Activated CD4-positive, alpha-beta memory T cell treated with anti-CD3 and anti-CD28 coated beads, Interleukin-2, amount 10 ng/mL, durations not matched to agents 7 days and 5 days (primary cell): Measurements from ENCODE around the gene SNX33. TPM values are rescaled to one million over a fixed set of nuclear protein-coding genes. Genes with fewer than 3 reads are reported as not detected.

ENCODE experiments used
- CTCF ChIA-PET: fragments of 350-600 bp; sonication (Branson Sonifier 250); formaldehyde crosslinking; loops from one replicate; lab custom pipeline; 2021; ENCODE audit warnings: antibody characterized with exemption, inconsistent platforms; lab: Charles Lee
- POLR2A ChIA-PET: fragments of 350-600 bp; sonication (Branson Sonifier 250); formaldehyde crosslinking; loops from one replicate; lab custom pipeline; 2021; ENCODE audit warnings: antibody characterized with exemption; lab: Charles Lee
- DNase-seq: peaks from one replicate; pipeline ENCODE4 v3.0.0-alpha.2; 2020
- H3K27ac Mint-ChIP-seq: one replicate; pipeline ENCODE4 v1.8.0; 2021; ENCODE audit warnings: mild to moderate bottlenecking, mixed read lengths
- H3K27me3 Mint-ChIP-seq: one replicate; pipeline ENCODE4 v1.8.0; 2021; ENCODE audit warnings: mixed read lengths
- H3K36me3 Mint-ChIP-seq: one replicate; pipeline ENCODE4 v1.8.0; 2021; ENCODE audit warnings: low read depth, mixed read lengths
- H3K4me1 Mint-ChIP-seq: one replicate; pipeline ENCODE4 v1.8.0; 2021; ENCODE audit warnings: mixed read lengths
- H3K4me3 Mint-ChIP-seq: one replicate; pipeline ENCODE4 v1.8.0; 2021; ENCODE audit warnings: mild to moderate bottlenecking, mixed read lengths
- H3K9me3 Mint-ChIP-seq: one replicate; pipeline ENCODE4 v1.8.0; 2021; ENCODE audit warnings: mixed read lengths
- total RNA-seq, 2 experiments: library from RNA; stranded (reverse); gene quantifications; one replicate each; pipeline ENCODE4 v1.2.3, GENCODE V29; 2021

SNX33 gene
- total RNA-seq, 2 experiments from 2014 or later: 1.8 to 1.9 TPM

DNA sequence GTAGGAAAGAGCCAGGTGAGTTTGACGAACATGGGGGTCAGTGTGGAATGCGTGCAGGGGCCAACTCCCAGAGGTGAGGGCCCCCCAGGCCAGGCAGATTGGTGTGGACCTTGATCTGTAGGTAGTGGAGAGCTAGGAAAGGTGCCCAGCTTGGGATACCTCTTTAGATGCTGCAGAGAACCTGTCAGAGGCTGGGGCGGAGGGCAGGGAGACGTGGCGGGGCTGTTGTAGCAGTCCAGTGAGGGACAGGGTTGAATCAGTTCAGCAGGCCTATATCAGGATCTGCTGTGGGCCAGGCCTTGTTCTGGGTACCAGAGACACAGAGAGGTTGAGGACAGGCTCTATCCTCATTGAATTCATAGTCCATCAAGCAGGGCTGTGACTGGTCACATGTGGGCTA lies 8.6 kb downstream of the SNX33 start:
- H3K36me3 Mint-ChIP-seq: no peaks in the 10 kb centered on the region
- ChIA-PET CTCF (no interaction called here), POLR2A (no interaction called here)
- no peaks in the 10 kb centered on the region for H3K9me3 Mint-ChIP-seq
- H3K27me3 Mint-ChIP-seq: no peaks in the 10 kb centered on the region
- H3K4me1 Mint-ChIP-seq: peaks cover 8% of the 10 kb centered on the region
- H3K27ac Mint-ChIP-seq: no peak overlapping the region
- no peak overlapping the region for H3K4me3 Mint-ChIP-seq
- DNase-seq: no peak

DNA sequence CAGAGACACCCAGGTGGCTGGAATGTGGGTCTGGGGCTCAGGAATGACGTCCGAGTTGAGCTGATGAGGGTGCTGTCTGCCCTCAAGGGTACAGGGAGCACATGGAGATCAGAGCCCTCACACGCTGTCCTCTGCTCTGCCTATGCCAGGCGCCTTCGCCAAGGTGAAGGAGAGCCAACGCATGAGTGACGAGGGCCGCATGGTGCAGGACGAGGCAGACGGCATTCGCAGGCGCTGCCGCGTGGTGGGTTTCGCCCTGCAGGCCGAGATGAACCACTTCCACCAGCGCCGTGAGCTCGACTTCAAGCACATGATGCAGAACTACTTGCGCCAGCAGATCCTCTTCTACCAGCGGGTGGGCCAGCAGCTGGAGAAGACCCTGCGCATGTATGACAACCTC lies 9.1 kb downstream of the SNX33 start:
- H3K27ac Mint-ChIP-seq: no peak overlapping the region
- H3K4me1 Mint-ChIP-seq: peaks cover 4% of the 10 kb centered on the region
- DNase-seq: no peak
- CTCF ChIA-PET: no interaction called here
- POLR2A ChIA-PET: no interaction called here
- no peaks in the 10 kb centered on the region for H3K9me3 Mint-ChIP-seq
- no peaks in the 10 kb centered on the region for H3K36me3 Mint-ChIP-seq
- no peak overlapping the region for H3K4me3 Mint-ChIP-seq
- no peaks in the 10 kb centered on the region for H3K27me3 Mint-ChIP-seq

DNA sequence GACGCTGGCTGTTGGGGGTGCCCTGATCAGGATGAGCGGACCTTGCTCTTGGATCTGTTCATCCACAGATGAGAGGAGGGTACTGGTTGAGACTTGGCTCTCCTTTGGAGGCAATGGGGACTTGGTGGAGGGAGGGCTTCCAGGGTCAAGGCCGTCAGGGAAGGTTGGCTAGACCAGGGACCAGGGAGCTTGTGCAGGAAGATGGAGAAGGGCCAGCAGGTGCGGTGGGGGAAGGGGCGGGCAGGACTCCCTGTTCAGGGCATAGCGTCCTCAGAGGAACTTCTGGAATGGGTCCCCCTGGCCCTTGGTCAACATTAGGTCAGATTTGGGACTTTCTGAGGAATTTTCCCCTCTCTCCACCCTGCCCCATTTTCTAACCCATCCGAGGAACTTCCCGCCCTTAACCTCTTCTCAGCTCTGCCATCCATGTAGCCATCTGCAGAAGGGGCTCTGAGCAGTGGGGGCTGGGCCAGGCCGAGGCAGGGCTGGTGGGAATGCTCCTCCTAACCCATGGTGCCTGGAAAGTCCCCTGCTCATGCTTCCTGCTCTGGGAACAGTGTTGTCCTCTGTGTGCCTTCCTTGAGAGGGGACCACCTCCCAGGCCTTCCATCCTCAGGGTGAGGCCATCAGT lies 11.5 kb downstream of the SNX33 start:
- H3K36me3 Mint-ChIP-seq: no peaks in the 10 kb centered on the region
- POLR2A ChIA-PET: interaction anchor here (0.8 kb wide), 1 partner anchor 12 kb away, joined by 3 read pairs; no protein-coding TSS in a partner anchor
- H3K4me1 Mint-ChIP-seq: no peaks in the 10 kb centered on the region
- CTCF ChIA-PET: no interaction called here
- no peak for DNase-seq
- H3K27me3 Mint-ChIP-seq: no peaks in the 10 kb centered on the region
- H3K9me3 Mint-ChIP-seq: no peaks in the 10 kb centered on the region
- H3K4me3 Mint-ChIP-seq: no peak overlapping the region
- no peak overlapping the region for H3K27ac Mint-ChIP-seq

DNA sequence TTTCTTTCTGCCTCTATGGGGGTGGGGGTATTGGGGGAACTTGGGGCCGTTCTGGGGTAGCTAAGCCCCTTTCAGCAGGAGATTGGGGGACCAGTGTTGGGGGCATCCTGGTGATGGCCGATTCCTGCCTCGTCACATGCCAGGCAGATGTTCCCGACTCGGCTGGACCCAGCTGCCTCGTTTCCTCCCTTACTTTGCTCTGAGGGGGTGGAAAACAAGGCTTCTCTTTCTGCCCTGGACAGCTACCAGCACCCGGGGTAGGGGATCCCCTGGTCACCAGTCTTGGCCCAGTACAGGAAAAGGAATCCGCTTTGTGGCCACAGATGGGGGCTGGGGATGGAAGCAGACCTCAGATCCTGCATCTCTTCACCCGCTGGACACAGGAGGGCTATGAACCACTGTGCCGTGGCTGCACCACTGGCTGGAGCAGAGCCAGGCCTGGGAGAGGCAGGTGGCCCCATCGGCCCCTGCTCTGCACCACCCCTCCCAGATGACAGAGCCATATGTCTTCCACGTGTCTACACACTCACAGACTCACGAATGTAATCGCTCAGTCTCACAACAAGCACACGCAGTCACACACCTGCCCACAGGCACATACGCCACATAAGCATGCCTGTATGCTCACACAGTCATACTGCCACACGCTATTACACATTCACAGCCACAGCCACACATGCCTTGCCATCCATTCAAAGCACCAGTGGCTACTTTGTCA lies 12.4 kb downstream of the SNX33 start:
- H3K4me3 Mint-ChIP-seq: no peak overlapping the region
- no peaks in the 10 kb centered on the region for H3K4me1 Mint-ChIP-seq
- ChIA-PET POLR2A (interaction anchor here (0.8 kb wide), 1 partner anchor 11 kb away, joined by 3 read pairs; no protein-coding TSS in a partner anchor), CTCF (no interaction called here)
- DNase-seq: no peak
- no peaks in the 10 kb centered on the region for H3K9me3 Mint-ChIP-seq
- no peaks in the 10 kb centered on the region for H3K36me3 Mint-ChIP-seq
- H3K27ac Mint-ChIP-seq: no peak overlapping the region
- no peaks in the 10 kb centered on the region for H3K27me3 Mint-ChIP-seq

DNA sequence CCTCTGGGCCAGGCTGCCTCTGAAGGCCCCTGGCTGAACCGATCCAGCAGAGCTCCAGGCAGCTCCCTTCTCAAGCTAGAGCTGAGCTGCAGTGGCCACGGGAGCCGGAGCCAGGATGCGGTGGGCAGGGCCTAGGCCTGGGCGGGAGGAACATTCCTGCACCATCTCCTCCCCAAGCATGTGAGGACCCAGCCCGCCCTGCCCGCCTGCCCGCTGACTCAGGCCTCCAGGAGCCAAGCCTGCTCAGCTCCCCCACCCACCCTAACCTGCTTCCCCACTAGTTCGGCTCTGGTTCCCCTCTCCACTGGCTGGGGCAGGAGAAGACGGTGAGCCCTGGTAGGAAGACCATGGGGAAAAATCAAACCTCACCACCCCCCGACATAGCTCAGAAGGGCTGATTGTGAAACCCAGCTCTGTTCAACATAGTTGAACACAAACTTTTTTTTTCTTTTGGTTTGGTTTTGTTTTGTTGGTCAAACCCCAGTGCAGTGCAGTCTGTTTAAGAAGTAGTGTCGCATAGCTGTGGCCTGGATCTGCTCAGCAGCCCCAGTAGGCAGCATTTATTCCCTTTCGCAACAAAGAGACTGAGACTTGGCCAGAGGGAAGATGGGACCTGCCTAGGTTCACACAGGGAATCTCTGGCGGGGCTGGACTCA lies 13.5 kb downstream of the SNX33 start:
- peaks cover 4% of the 10 kb centered on the region for H3K4me1 Mint-ChIP-seq
- H3K4me3 Mint-ChIP-seq: no peak overlapping the region
- DNase-seq: no peak
- ChIA-PET POLR2A (interaction anchor here (0.7 to 1.0 kb wide), 3 partner anchors 14 to 82 kb away, joined by 3 read pairs; partner anchors contain the start of gene PTPN9), CTCF (no interaction called here)
- H3K27me3 Mint-ChIP-seq: no peaks in the 10 kb centered on the region
- no peaks in the 10 kb centered on the region for H3K36me3 Mint-ChIP-seq
- H3K27ac Mint-ChIP-seq: no peak overlapping the region
- H3K9me3 Mint-ChIP-seq: no peaks in the 10 kb centered on the region

DNA sequence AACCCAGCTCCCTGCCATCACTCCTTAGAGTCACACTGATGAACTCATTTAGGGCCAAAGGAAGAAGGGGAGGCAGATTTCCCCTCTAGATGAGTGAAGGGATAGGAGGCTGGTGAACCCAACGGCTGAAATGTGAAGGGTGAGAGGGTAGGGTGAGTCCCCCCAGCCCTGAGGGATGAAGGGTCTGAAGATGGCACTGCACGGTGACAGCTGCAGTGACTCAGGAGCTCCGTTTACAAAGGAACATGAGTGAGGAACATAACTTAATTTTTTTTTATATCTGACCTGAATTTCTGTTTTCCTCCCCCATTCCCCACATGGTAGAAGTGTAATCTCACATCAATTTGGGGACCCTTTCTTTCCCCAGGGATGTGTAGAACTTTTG lies 14.0 kb downstream of the SNX33 start:
- H3K4me3 Mint-ChIP-seq: no peak overlapping the region
- no peaks in the 10 kb centered on the region for H3K27me3 Mint-ChIP-seq
- ChIA-PET CTCF (no interaction called here), POLR2A (interaction anchor here (0.9 to 1.0 kb wide), 2 partner anchors 15 to 83 kb away, joined by 3 read pairs; partner anchors contain the start of gene PTPN9)
- no peaks in the 10 kb centered on the region for H3K9me3 Mint-ChIP-seq
- no peak overlapping the region for H3K27ac Mint-ChIP-seq
- peaks cover 8% of the 10 kb centered on the region for H3K4me1 Mint-ChIP-seq
- DNase-seq: no peak
- H3K36me3 Mint-ChIP-seq: no peaks in the 10 kb centered on the region

DNA sequence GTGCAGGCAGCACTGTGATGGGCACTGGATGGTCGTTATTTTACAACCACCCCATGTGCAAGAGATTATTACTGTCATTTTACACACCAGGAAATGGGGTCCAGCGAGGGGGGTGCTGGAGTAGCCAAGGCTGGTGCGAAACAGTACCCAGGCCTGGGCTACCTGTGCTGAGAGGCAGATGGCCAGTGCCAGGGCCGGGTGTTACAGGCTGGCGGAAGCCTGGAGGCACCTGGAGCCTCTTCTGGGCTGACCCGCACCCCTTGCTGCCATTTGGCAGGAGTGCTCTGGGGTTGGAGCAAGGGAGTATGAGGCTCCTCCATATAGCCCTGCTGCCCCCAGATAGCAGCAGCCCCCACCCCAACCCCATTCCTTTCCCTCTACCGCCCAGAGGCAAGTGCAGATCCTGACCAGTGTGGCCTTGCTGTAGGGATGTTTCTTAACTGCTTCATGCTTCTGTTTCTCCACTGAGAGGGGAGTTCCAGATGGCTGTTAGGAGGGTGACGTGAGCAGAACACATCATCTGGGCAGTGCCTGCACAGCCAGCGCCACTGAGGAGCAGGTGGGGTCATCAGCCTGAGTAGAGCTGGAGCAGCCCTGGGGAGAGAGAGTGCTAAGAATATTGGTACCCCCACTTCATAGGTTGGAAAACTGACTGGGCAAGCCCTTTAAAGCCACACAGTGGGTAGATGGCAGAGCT lies 15.3 kb downstream of the SNX33 start:
- no peaks in the 10 kb centered on the region for H3K36me3 Mint-ChIP-seq
- no peak for DNase-seq
- no peak overlapping the region for H3K4me3 Mint-ChIP-seq
- peaks cover 8% of the 10 kb centered on the region for H3K4me1 Mint-ChIP-seq
- ChIA-PET CTCF (no interaction called here), POLR2A (no interaction called here)
- no peak overlapping the region for H3K27ac Mint-ChIP-seq
- no peaks in the 10 kb centered on the region for H3K9me3 Mint-ChIP-seq
- H3K27me3 Mint-ChIP-seq: no peaks in the 10 kb centered on the region

DNA sequence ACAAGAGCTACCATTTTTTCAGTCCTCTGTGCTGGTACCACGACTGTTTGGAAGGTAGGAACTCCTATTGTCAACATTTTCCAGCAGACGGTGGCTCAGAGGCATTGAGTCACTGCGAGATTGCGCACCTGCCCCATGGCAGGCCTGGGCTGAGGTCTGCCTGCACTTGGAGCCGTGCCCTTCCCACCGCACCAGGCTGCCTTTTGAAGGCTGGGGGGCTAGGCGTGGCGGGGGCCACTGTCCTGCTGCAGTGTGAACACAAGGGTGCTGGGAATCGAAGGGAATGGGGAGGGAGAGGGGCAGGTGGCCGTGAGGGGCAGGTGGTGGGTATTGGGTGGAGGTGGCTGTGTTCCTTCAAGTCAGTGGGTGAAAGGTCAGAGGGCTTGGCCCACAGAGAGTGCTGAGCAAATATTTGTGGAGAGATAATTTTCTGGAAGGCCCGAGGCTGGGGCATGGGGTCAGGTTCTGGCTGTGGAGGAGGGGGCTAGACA lies 16.3 kb downstream of the SNX33 start:
- Mint-ChIP-seq H3K9me3 (no peaks in the 10 kb centered on the region), H3K27me3 (no peaks in the 10 kb centered on the region), H3K36me3 (no peaks in the 10 kb centered on the region), H3K4me1 (peaks cover 8% of the 10 kb centered on the region), H3K4me3 (no peak overlapping the region), H3K27ac (no peak overlapping the region)
- CTCF ChIA-PET: interaction anchor here (1.3 kb wide), 1 partner anchor 17 kb away, joined by 4 read pairs; the partner anchor contains the start of gene SNX33
- DNase-seq: no peak
- POLR2A ChIA-PET: no interaction called here

DNA sequence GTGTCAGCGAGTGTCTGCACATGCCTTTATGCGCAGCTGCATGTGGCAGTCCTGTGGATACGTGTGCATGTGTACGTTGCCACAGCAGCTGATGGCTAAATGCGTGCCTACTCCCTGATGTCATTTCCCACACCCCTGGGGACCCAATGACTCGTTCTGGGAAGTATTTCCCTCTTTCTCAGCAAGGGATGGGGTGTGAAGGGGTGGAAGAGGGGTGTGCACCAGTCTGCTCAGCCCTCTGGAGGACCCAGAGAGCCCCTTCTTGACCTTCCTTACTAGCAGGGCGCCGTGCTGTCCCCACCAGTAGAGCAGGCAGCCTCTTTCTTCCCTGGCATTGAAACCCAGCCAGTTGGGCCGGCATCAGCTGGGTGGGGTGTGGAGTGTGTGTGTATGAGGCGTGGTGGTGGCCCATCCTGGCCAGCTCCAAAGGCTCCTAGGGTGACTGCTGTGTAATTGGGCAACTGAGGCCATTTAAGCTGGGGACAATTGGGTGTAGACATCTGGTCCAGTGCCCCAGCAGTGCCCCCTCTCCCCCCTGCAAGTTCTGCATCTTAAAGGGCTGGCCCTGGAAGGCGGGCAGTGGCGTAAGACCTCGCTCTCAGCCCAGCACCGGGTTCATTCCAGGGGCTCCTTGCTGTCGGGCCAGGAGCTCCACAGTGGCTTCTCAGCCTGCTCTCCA lies 19.2 kb downstream of the SNX33 start:
- Mint-ChIP-seq H3K4me3 (no peak overlapping the region), H3K36me3 (no peaks in the 10 kb centered on the region), H3K9me3 (no peaks in the 10 kb centered on the region), H3K27ac (no peak overlapping the region), H3K4me1 (peaks cover 8% of the 10 kb centered on the region), H3K27me3 (no peaks in the 10 kb centered on the region)
- CTCF ChIA-PET: no interaction called here
- no peak for DNase-seq
- POLR2A ChIA-PET: interaction anchor here (1.8 kb wide), 1 partner anchor 27 kb away, joined by 5 read pairs; the partner anchor contains the start of gene IMP3

DNA sequence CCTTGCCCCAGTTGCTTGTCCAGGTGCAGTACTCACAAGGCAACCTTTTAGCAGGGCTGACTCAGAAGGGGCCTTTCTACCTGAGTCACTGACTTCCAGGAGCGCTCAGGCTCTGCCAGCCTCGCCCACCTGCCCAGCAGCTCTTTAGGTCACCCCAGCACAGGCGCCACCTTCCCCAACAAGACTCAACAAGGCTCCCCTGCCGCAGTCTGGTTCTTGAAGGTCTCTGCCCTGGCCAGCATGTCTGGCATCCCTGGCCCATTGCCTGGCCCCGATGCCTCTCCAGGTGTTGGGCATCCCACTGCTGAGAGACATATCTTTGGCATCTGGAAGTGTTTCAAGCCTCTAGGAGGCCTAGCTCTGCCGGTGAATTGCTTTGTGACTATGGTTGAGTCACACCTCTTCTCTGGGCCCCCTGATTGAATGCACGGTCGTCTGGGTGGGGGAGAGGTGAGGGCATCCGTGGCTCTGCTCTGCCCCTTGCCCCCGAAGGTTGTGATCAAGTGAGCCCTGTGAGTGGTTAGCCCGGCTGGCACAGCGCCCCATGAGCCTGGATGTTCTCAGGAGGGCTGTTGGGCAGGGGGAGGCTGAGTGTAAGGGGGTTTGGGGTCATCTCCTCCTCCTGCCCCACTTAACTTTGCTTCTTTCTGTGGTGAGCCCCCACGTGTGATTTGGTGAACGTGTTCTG lies 21.6 kb downstream of the SNX33 start:
- H3K27me3 Mint-ChIP-seq: no peaks in the 10 kb centered on the region
- H3K4me3 Mint-ChIP-seq: no peak overlapping the region
- H3K36me3 Mint-ChIP-seq: no peaks in the 10 kb centered on the region
- ChIA-PET CTCF (interaction anchor here (1.6 kb wide), 1 partner anchor 301 kb away, joined by 5 read pairs; the partner anchor contains the start of gene MAN2C1), POLR2A (no interaction called here)
- no peak for DNase-seq
- no peak overlapping the region for H3K27ac Mint-ChIP-seq
- no peaks in the 10 kb centered on the region for H3K9me3 Mint-ChIP-seq
- peaks cover 8% of the 10 kb centered on the region for H3K4me1 Mint-ChIP-seq

DNA sequence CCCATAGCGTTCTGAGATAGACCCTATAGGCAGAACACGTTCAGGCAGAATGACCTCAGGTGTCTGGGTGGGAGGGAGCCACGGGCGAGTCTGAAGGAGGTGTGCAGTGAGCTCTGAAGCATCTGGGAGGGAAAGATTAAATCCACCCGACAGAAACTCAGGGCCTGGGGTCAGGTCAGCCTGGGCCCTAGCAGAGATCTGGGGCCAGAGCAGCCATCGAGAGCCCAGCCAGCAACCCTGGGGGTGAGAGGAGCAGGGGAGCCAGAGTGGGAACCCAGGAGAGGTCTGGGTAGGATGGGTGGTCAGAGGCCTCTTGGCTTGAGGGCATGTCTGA lies 22.1 kb downstream of the SNX33 start:
- Mint-ChIP-seq H3K36me3 (no peaks in the 10 kb centered on the region), H3K4me1 (peaks cover 8% of the 10 kb centered on the region), H3K27ac (no peak overlapping the region), H3K27me3 (no peaks in the 10 kb centered on the region), H3K9me3 (no peaks in the 10 kb centered on the region), H3K4me3 (no peak overlapping the region)
- no peak for DNase-seq
- ChIA-PET CTCF (interaction anchor here (1.6 kb wide), 1 partner anchor 301 kb away, joined by 5 read pairs; the partner anchor contains the start of gene MAN2C1), POLR2A (no interaction called here)
